Naive thymus-derived CD4-positive, alpha-beta T cell (primary cell): ENCODE measurements around the gene PDE4D. TPM values are rescaled to one million over a fixed set of nuclear protein-coding genes. Genes with fewer than 3 reads are reported as not detected.

Experiments
- ATAC-seq: fragments of 150-1000 bp; cut with Tn5 transposase; 2 replicates; pipeline ENCODE4 v1.10.0; 2021; ENCODE audit warnings: mild to moderate bottlenecking, moderate library complexity
- CTCF ChIA-PET: fragments of 350-600 bp; sonication (Branson Sonifier 250); formaldehyde crosslinking; loops from one replicate; lab custom pipeline; 2021; ENCODE audit warnings: antibody characterized with exemption; lab: Charles Lee
- POLR2A ChIA-PET: fragments of 350-600 bp; sonication (Branson Sonifier 250); formaldehyde crosslinking; loops from one replicate; lab custom pipeline; 2021; ENCODE audit warnings: antibody characterized with exemption, inconsistent platforms; lab: Charles Lee
- DNase-seq, 9 donors: peaks; one replicate each; pipeline versions ENCODE4 v3.0.0 to v3.0.0-alpha.2; 2020 to 2022; ENCODE audit warnings: mixed read lengths in 1 of 9
- H3K27ac ChIP-seq: one replicate; pipeline ENCODE4 v1.7.0; 2013; ENCODE audit warnings: mild to moderate bottlenecking, low read depth, low read length, moderate library complexity
- H3K27me3 ChIP-seq, 2 donors: one replicate each; pipeline ENCODE4 v1.7.0; 2013; ENCODE audit warnings: low read length in 2 of 2, mild to moderate bottlenecking in 2 of 2, moderate library complexity in 2 of 2; ENCODE audit not compliant: control insufficient read depth in 2 of 2, insufficient read depth in 2 of 2
- H3K36me3 ChIP-seq, 3 experiments: 1 replicate in 2 of 3; 2 replicates in 1 of 3; pipeline ENCODE4 v1.7.0; 2013; ENCODE audit warnings: low read length in 3 of 3, mild to moderate bottlenecking in 3 of 3, moderate library complexity in 1 of 3; ENCODE audit not compliant: insufficient read depth in 3 of 3, control insufficient read depth in 2 of 3
- H3K4me1 ChIP-seq, 2 donors: one replicate each; pipeline ENCODE4 v1.7.0; 2013; ENCODE audit warnings: low read length in 2 of 2, mild to moderate bottlenecking in 2 of 2, moderate library complexity in 1 of 2; ENCODE audit not compliant: control insufficient read depth in 2 of 2, insufficient read depth in 2 of 2
- H3K4me3 ChIP-seq: 2 replicates; pipeline ENCODE4 v1.7.0; 2013; ENCODE audit warnings: mild to moderate bottlenecking, low read length
- H3K9me3 ChIP-seq, 3 experiments: 1 replicate in 2 of 3; 2 replicates in 1 of 3; pipeline ENCODE4 v1.7.0; 2013; ENCODE audit warnings: low read length in 3 of 3; ENCODE audit not compliant: control insufficient read depth in 2 of 3
- H3K27ac Mint-ChIP-seq, 9 donors: one replicate each; pipeline ENCODE4 v1.8.0; 2020 to 2022; ENCODE audit warnings: mixed read lengths in 9 of 9, mild to moderate bottlenecking in 8 of 9, moderate library complexity in 5 of 9, inconsistent platforms in 2 of 9
- H3K27me3 Mint-ChIP-seq, 5 donors: one replicate each; pipeline ENCODE4 v1.8.0; 2021 to 2022; ENCODE audit warnings: mixed read lengths in 5 of 5, mild to moderate bottlenecking in 1 of 5
- H3K36me3 Mint-ChIP-seq, 5 donors: one replicate each; pipeline ENCODE4 v1.8.0; 2020 to 2022; ENCODE audit warnings: mixed read lengths in 5 of 5, mild to moderate bottlenecking in 3 of 5, inconsistent platforms in 1 of 5
- H3K4me1 Mint-ChIP-seq, 7 donors: one replicate each; pipeline ENCODE4 v1.8.0; 2020 to 2022; ENCODE audit warnings: mixed read lengths in 7 of 7, mild to moderate bottlenecking in 3 of 7, inconsistent platforms in 1 of 7
- H3K4me3 Mint-ChIP-seq, 10 donors: one replicate each; pipeline ENCODE4 v1.8.0; 2020 to 2022; ENCODE audit warnings: mild to moderate bottlenecking in 10 of 10, mixed read lengths in 10 of 10, moderate library complexity in 6 of 10, inconsistent platforms in 2 of 10
- H3K9me3 Mint-ChIP-seq, 11 donors: one replicate each; pipeline ENCODE4 v1.8.0; 2020 to 2022; ENCODE audit warnings: mixed read lengths in 11 of 11, mild to moderate bottlenecking in 4 of 11, inconsistent platforms in 1 of 11, moderate library complexity in 1 of 11
- intact Hi-C, 2 donors: fragments of 100-400 bp; cut with micrococcal nuclease; formaldehyde crosslinking; loops; one replicate each; pipeline ENCODE4 v1.15.1; 2023
- polyA plus RNA-seq, 2 donors: library from polyadenylated mRNA; unstranded; fragments of 300-500 nt; fragmentation: Illumina TruSeq; gene quantifications; one replicate each; pipeline ENCODE4 v1.2.3, GENCODE V29; 2021
- total RNA-seq, 6 experiments: library from RNA in 5 of 6; stranded (reverse) in 5 of 6; gene quantifications; 1 replicate in 5 of 6; 2 replicates in 1 of 6; pipeline ENCODE4 v1.2.3 and lab custom pipeline; 2021 to 2026

The PDE4D gene
- total and polyA plus RNA-seq, 7 experiments from 2014 or later, result 4.9 to 102 (median 38.8) TPM

- Mint-ChIP-seq H3K4me3 (no peak overlapping the region), H3K4me1 (no peaks in the 10 kb centered on the region), H3K27ac (no peak overlapping the region), H3K9me3 (peaks cover 0 to 5% (median 0%) of the 10 kb centered on the region in 11 donors), H3K36me3 (no peaks in the 10 kb centered on the region), H3K27me3 (peaks cover 15 to 30% (median 22%) of the 10 kb centered on the region in 5 donors)
- CTCF ChIA-PET, result no interaction called here
- intact Hi-C loops, result no loop called here
- POLR2A ChIA-PET, result no interaction called here
- no peak for DNase-seq
- no peak overlapping the region for H3K27ac ChIP-seq
- no peaks in the 10 kb centered on the region for H3K4me1 ChIP-seq
- no peaks in the 10 kb centered on the region for H3K27me3 ChIP-seq
- no peaks in the 10 kb centered on the region for H3K9me3 ChIP-seq
- H3K4me3 ChIP-seq, result no peak overlapping the region
- no peak for ATAC-seq
- no peaks in the 10 kb centered on the region for H3K36me3 ChIP-seq
These were observed 644.4 kb downstream of the PDE4D start for GRCh38 chr5:59249160-59249559.

- no peak for DNase-seq
- ChIA-PET CTCF (no interaction called here), POLR2A (no interaction called here)
- Mint-ChIP-seq H3K36me3 (no peaks in the 10 kb centered on the region), H3K27ac (no peak overlapping the region), H3K9me3 (peaks cover 0 to 3% (median 0%) of the 10 kb centered on the region in 11 donors), H3K4me3 (no peak overlapping the region), H3K27me3 (peaks cover 13 to 24% (median 19%) of the 10 kb centered on the region in 5 donors), H3K4me1 (no peaks in the 10 kb centered on the region)
- no peak for ATAC-seq
- no peaks in the 10 kb centered on the region for H3K36me3 ChIP-seq
- no peak overlapping the region for H3K27ac ChIP-seq
- H3K9me3 ChIP-seq, result no peaks in the 10 kb centered on the region
- H3K4me3 ChIP-seq, result no peak overlapping the region
- intact Hi-C loops, result no loop called here
- no peaks in the 10 kb centered on the region for H3K27me3 ChIP-seq
- no peaks in the 10 kb centered on the region for H3K4me1 ChIP-seq
These were observed 646.6 kb downstream of the PDE4D start for GRCh38 chr5:59246882-59247281.

GRCh38 chr5:59246145-59246869, 647.2 kb downstream of the PDE4D start:
- Mint-ChIP-seq H3K27me3 (peaks cover 8 to 23% (median 14%) of the 10 kb centered on the region in 5 donors), H3K27ac (no peak overlapping the region), H3K36me3 (no peaks in the 10 kb centered on the region), H3K4me1 (no peaks in the 10 kb centered on the region), H3K9me3 (peaks cover 0 to 3% (median 0%) of the 10 kb centered on the region in 11 donors), H3K4me3 (no peak overlapping the region)
- no peaks in the 10 kb centered on the region for H3K9me3 ChIP-seq
- no peaks in the 10 kb centered on the region for H3K4me1 ChIP-seq
- intact Hi-C loops, result no loop called here
- H3K27ac ChIP-seq, result no peak overlapping the region
- no peak overlapping the region for H3K4me3 ChIP-seq
- no peak for ATAC-seq
- POLR2A ChIA-PET, result no interaction called here
- CTCF ChIA-PET, result no interaction called here
- DNase-seq, result no peak
- no peaks in the 10 kb centered on the region for H3K27me3 ChIP-seq
- no peaks in the 10 kb centered on the region for H3K36me3 ChIP-seq

- Mint-ChIP-seq H3K9me3 (peaks cover 0 to under 1% (median 0%) of the 10 kb centered on the region in 11 donors), H3K27ac (no peak overlapping the region), H3K27me3 (peaks cover 0 to 27% (median 9%) of the 10 kb centered on the region in 5 donors), H3K4me3 (no peak overlapping the region), H3K36me3 (no peaks in the 10 kb centered on the region), H3K4me1 (no peaks in the 10 kb centered on the region)
- CTCF ChIA-PET, result no interaction called here
- Histone ChIP-seq H3K27ac (no peak overlapping the region), H3K4me3 (no peak overlapping the region), H3K36me3 (no peaks in the 10 kb centered on the region), H3K9me3 (no peaks in the 10 kb centered on the region), H3K4me1 (no peaks in the 10 kb centered on the region), H3K27me3 (no peaks in the 10 kb centered on the region)
- POLR2A ChIA-PET, result no interaction called here
- intact Hi-C loops, result no loop called here
- no peak for DNase-seq
- ATAC-seq, result no peak
These were observed 648.3 kb downstream of the PDE4D start for GRCh38 chr5:59245198-59245597.

- H3K9me3 Mint-ChIP-seq, result peaks cover 0 to 1% (median 0%) of the 10 kb centered on the region in 11 donors
- POLR2A ChIA-PET, result no interaction called here
- H3K27ac Mint-ChIP-seq, result no peak overlapping the region
These were observed 652.0 kb downstream of the PDE4D start for GRCh38 chr5:59241552-59241951.

GRCh38 chr5:59241119-59241518, 652.4 kb downstream of the PDE4D start:
- DNase-seq (no peak), ATAC-seq (no peak)
- intact Hi-C loops, result no loop called here
- no peak overlapping the region for H3K4me3 ChIP-seq
- no peaks in the 10 kb centered on the region for H3K27me3 ChIP-seq
- H3K27ac ChIP-seq, result no peak overlapping the region
- POLR2A ChIA-PET, result no interaction called here
- no peaks in the 10 kb centered on the region for H3K36me3 ChIP-seq
- CTCF ChIA-PET, result interaction anchor here (0.7 to 1.6 kb wide), 2 partner anchors 18 to 53 kb away, joined by 3 read pairs; no protein-coding TSS in a partner anchor
- H3K27ac Mint-ChIP-seq, result no peak overlapping the region
- no peaks in the 10 kb centered on the region for H3K36me3 Mint-ChIP-seq
- H3K9me3 Mint-ChIP-seq, result peaks cover 0 to 1% (median 0%) of the 10 kb centered on the region in 11 donors
- H3K9me3 ChIP-seq, result no peaks in the 10 kb centered on the region
- no peak overlapping the region for H3K4me3 Mint-ChIP-seq
- H3K4me1 ChIP-seq, result no peaks in the 10 kb centered on the region
- peaks cover 0 to 45% (median 4%) of the 10 kb centered on the region in 5 donors for H3K27me3 Mint-ChIP-seq
- H3K4me1 Mint-ChIP-seq, result peaks cover 0 to 13% (median 9%) of the 10 kb centered on the region in 7 donors

More at GRCh38 chr5:59241552-59241951, 652.0 kb downstream of the PDE4D start:
- H3K4me3 Mint-ChIP-seq, result no peak overlapping the region
- H3K4me1 Mint-ChIP-seq, result peaks cover 0 to 13% (median 9%) of the 10 kb centered on the region in 7 donors
- CTCF ChIA-PET, result no interaction called here
- H3K36me3 Mint-ChIP-seq, result no peaks in the 10 kb centered on the region
- no peak overlapping the region for H3K27ac ChIP-seq
- no peak overlapping the region for H3K4me3 ChIP-seq
- DNase-seq (no peak), ATAC-seq (no peak)
- H3K4me1 ChIP-seq, result no peaks in the 10 kb centered on the region
- peaks cover 0 to 42% (median 1%) of the 10 kb centered on the region in 5 donors for H3K27me3 Mint-ChIP-seq
- intact Hi-C loops, result no loop called here
- no peaks in the 10 kb centered on the region for H3K36me3 ChIP-seq
- no peaks in the 10 kb centered on the region for H3K9me3 ChIP-seq
- no peaks in the 10 kb centered on the region for H3K27me3 ChIP-seq
